Amniotic stem cell (primary cell): ENCODE results near the gene GH2.

Experiments used
- DNase-seq: peaks from one replicate; lab custom pipeline; 2025; lab: John Stamatoyannopoulos, UW

GH2 gene

DNA sequence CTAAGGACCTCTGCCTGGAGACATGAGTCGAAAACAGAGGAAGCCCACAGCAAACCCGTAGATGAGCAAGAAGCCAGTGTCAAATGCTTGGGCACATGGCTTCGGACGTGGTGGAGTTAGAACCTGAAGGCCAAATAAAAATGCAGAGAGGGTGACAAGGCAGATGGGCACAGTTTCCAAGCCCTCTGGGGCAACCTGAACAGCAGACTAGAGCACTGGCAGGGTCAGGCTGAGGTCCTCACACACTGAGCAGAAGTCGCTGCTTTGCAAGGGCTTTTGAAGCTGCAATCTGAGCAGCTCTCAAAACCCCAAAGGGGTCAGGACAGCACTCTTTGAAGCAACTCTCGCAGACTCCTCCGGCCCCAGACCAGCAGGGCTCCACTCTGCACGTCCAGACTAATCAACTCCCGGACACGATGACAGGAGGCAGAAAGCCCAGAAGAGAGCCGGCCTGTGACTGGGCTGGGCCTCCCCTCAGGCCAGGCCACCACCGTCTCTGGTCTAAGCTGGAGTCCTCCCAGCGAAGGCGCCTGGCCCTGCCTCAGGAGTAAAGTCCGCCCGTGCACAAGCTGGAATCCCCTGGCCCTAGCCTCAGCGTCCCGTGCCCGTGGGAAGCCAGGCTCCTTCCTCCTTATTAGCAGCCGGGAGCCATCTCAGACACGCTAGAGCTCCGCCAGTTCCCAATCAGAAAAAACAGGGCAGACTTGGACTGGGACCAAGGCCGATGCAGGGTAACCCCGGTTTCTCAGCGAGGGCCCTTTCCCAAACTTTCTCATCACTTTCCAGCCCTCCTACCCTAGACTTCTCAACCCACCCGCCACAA lies 40.2 kb downstream of the GH2 start:
- DNase-seq: no peak

GRCh38 chr17:63840591-63841349 lies 41.0 kb downstream of the GH2 start:
- no peak for DNase-seq

- DNase-seq: no peak
Observed at GRCh38 chr17:63838631-63839171, 43.0 kb downstream of the GH2 start.

- DNase-seq: no peak
Observed at GRCh38 chr17:63837962-63838600, 43.7 kb downstream of the GH2 start.

DNA sequence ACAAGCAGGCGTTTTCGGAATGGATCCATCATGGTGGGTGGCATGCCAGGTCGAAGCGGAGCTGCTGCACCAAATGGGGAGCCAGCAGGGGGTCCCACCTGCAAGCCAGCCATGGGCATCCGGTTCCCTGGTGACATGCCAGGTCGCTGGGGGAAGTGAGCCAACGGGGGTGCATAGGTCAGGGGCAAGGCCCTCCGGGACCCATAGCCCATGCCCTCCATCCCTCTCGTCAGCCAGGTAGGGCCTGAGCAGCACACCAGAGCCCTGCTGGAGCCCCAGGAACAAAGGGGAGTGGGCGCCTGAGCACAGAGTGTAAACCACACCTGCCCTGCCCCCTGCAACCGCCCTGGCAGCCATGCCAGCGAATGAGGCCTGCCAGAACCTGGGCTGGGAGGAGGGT lies 44.3 kb downstream of the GH2 start:
- no peak for DNase-seq

- DNase-seq: no peak
Observed at GRCh38 chr17:63836811-63837210, 44.9 kb downstream of the GH2 start.

DNA sequence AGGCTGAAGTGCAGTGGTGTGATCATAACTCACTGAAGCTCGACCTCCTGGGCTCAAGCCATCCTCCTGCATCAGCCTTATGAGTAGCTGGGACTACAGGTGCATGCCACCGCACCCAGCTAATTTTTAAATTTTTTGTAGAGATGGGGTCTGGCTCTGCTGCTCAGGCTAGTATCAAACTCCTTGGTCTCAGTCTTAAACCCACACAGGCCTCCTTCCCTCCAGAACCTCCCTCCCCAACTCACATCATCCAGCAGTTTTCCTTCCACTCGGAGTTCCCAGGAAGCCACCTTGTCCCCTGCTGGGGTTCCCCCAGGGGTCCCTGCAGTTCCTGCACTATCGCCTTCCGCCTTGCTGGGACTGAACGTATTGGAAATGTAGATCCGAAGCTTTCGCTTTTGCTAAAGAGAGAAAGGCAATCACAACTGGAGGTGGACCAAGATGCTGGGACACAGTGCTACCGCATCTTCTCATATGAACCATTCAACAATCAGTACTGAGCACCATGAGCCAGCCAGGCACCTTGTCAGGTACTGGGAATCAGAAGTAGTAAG lies 46.5 kb downstream of the GH2 start:
- DNase-seq: no peak

DNA sequence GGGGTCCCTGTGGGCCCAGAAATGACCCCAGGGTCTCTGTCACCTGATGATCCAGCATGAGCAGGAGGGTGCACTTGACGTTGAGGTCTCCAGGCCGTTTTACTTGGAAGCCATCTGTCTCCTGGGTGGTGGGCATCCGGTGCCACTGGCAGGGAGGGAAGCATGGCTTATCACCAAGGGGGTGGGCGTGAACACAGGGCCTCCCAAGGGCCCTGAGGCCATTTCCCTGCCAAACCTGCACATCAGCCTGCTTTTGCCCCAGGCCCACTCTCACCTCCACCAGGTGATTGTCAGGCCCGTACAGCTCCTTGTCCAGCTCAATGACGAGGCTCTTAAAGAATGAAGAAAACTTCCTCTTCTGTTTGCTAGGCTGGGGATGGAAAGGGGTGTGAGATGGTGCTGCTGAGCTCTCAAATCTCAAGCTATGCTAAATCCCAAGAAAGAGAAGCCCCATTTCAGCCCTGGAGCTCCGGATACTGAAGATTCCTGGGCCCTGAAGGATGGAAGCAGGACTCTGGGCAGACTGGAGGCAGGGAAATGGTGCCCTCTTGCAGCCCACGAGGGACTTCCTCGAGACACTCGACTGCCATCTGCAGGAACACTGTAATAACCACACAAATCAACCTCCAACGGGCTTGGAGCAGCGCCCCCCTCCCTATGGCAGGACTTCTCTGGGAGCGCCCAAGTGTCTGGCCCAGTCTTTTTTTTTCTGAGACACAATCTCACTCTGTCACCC lies 47.1 kb downstream of the GH2 start:
- no peak for DNase-seq

DNA sequence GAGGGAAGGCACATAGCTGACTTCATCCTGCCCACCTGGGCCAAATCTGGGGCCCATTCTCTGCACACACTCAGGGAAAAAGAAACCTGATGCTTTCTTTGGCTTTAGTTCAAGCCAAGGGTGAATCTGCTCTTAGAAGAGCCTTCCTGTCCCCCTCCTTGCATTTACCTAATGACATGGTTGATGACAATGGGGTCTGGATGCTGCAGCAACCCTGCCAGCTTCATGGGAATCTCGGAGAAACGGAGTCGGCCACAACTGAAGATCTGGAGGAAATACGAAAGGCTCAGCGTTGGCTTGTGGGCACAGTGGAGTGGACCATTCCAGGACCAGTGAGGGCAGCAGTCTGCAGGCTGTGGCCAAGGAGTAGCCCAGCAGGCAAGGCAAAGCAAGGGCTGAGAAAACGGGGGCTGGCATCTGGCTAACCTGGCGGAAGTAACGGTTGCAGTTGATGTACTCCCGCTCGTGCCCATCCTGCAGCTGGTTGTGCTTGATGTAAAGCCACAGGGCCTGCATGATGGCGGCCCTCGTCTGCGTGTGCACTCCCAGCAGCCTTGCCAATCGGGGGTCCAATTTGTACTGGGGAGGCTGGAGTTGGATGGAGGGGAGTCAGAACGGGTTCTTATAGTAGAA lies 47.9 kb downstream of the GH2 start:
- DNase-seq: no peak

DNA sequence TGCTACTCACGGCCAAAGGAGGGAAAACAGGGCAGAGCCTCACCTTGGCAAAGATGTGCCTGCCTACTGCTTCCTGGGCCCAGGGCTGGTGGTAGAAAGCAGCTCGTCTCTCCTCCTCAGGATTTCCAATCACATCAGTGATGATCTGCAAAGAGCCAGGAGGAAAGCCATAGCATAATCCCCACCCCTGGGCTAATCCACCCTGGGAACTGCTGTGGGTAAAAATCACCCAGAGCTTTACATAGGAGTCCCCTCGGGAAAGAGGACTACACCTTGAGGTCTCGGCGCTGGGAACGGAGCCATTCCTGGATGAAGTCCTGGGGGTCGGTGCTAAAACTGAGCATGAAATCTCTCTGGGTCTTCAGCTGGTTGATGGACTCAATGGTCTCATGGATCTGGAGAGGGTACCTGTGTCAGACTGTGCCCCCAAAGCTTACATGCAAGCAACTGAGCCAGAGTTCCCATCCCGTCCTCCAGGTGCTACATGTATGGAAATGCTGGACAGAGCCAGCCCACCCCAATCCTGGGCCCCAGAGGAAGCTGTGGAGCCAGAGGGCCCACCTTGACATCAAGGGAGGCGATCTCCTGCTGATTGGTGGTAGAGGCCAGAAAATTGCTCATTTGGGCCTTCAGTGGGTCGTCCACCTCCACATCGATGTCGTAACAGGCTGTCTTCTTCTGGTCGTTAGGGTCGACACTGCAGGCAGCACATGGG lies 48.6 kb downstream of the GH2 start:
- DNase-seq: no peak

DNA sequence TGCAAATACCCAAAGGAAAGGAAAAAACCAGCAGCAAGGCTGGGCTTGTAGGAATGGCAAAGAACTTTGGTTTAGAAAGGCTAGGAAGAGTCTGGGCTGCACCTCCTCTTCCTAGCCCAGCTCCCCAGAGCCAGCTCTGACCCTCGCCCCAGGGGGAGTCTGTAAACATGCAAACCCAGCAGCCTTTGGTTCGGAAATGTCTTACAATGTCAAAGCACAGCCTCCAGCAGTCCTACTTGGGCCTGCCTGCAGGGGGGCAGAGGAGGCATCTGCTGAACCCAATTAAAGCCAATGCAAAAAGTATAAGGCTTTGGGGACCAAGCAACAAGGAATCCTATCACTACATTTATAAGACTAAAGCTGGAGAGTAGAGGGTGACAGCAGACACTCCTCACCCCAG lies 49.3 kb downstream of the GH2 start:
- no peak for DNase-seq

DNA sequence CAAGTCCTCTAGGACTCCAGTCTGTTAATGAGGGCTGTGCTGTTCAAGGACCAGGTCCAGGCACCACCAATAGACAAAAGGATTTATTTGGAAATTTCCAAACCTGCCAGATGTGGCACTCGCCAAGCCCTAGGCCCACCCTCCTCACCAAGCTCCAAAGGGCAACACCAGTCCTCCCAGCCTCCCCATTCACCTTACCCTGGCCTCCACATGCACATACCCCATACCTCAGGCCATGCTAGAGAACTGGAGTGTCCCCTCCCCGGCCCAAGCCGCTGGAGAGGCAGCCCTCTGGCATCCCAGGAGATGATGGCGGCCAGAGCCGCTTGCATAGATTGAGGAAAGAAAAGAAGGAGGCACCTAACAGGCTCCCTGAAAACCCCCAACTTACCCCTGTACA lies 49.7 kb downstream of the GH2 start:
- DNase-seq: no peak

DNA sequence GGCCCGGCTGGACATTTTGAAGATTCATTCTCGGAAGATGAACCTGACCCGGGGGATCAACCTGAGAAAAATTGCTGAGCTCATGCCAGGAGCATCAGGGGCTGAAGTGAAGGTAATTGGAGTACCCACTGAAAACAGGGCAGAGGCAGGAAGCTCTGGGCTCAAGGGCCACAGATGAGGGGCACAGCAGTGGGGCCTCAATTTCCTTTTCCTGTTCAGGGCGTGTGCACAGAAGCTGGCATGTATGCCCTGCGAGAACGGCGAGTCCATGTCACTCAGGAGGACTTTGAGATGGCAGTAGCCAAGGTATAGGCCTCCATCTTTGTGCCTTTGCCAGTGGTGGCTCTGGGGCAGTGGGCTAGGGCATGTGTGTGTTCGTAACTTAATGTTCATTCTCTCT lies 50.2 kb downstream of the GH2 start:
- DNase-seq: no peak

- DNase-seq: no peak
Observed at GRCh38 chr17:63830904-63831491, 50.7 kb downstream of the GH2 start.

GRCh38 chr17:63830278-63830677 lies 51.5 kb downstream of the GH2 start:
- no peak for DNase-seq
